HG02852 (cell line): ENCODE measurements around the gene CYP19A1.
"Not testable (repeated sequence)": the region's sequence is repeated elsewhere in the genome, so short reads cannot be mapped to it uniquely, and the experiment has no call there.

Source experiments
- ATAC-seq: cut with Tn5 transposase; IDR thresholded peaks from one replicate; pipeline ENCODE4 v1.9.1; 2021; ENCODE audit warnings: mild to moderate bottlenecking, moderate library complexity; ENCODE audit not compliant: unreplicated experiment

The CYP19A1 gene

GRCh38 chr15:51188791-51189190 is 149.6 kb downstream of the CYP19A1 start:
- not testable (repeated sequence) for ATAC-seq

DNA sequence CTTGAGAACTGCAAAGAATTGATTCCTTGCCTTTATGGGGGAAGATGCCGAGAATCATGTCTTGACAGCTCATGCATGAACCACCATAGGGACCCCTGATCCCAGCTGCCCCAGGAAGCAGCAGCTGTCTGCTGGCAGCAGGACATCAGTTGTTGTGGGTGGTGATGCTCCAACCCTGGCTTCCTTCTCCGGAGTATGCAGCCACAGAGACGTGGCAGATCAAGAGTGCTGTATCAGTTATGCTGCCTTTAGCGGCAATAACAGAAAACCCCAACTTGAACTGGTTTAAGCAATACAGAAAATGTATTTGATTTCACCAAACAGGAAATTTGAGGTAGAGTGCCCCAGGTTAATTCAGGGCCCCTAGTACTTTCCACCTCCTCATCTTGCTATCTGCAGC is 151.5 kb downstream of the CYP19A1 start:
- no peak for ATAC-seq

DNA sequence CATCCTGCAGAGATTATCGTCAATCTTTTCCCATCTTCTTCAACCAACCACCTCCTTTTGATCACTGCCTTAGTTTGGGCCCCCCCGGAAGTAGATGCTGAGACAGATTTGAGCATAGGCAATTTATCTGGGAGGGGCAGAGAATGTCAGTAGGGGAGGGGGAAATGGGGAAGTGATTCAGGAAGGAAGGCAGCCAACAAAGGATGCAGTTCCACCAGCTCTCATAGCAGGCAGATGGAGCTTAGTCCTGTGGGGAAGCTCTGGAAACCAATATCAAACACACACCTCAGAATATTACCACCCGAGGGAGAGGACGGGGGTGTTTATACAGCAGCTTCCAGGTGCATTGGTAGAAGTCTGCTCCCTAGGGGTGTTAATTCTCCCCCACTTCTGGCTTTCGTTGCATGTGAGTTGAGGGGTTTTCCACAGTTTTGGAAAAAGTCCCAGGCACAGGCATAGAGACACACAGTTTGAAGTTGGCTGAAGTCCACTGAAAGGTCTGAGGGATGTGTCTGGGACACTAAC is 152.2 kb downstream of the CYP19A1 start:
- ATAC-seq, result no peak

- ATAC-seq, result no peak
Observed at GRCh38 chr15:51185213-51186159, 152.9 kb downstream of the CYP19A1 start.

DNA sequence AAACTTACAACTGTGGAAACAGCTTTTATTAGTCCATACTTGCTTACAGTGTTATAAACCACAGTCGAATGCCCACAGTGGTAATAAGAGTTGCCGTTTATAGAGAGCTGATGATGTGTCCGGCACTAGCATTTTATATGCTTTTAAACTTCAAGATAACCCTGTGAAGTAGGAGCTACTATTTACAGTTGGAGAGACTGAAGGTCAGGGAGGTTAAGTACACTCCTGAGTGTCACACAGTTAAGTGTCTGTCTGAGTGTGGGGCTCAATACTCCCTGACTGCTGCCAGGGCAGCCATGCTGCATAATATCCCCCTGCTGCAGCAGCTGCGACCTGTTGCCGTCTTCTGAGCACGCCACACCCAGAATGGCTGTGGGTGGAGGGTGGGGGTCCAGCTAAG is 153.8 kb downstream of the CYP19A1 start:
- ATAC-seq, result no peak

GRCh38 chr15:51183076-51183475 is 155.3 kb downstream of the CYP19A1 start:
- ATAC-seq, result no peak

DNA sequence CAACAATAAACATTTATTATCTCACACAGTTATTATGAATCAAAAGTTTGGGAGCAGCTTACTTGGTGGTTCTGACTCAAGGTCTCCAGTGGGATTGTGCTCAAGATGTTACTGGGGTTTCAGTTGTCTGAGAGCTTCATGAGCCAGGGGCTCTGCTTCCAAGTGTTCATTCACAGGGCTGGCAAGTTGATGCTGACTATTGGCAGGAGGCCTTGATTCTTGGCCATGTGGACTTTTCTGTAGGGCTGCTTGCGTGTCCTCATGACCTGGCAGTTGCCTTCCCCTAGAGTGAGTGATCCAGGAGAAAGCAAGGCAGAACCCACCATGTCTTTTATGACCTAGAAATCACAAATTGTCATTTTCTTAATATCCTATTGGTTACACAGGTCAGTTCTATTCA is 156.5 kb downstream of the CYP19A1 start:
- ATAC-seq, result no peak

DNA sequence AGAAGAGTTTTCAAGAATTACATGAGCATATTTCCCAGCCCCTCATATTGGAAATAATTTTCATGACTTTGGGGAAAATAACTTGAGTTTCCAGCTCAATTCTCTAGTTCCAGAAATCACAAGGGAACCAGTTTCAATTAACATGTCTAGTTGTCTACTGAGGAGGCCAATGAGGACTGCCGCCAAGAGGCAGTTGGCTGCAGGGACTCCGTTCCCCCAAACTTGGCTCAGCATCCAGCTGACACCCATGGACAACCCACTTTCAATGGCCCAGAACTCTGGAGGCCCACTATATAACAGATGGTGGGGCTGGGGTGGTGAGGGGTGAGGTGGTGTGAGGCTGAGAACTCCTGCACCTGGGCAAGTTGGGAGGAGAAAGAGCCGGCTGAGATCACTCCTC is 157.2 kb downstream of the CYP19A1 start:
- no peak for ATAC-seq

DNA sequence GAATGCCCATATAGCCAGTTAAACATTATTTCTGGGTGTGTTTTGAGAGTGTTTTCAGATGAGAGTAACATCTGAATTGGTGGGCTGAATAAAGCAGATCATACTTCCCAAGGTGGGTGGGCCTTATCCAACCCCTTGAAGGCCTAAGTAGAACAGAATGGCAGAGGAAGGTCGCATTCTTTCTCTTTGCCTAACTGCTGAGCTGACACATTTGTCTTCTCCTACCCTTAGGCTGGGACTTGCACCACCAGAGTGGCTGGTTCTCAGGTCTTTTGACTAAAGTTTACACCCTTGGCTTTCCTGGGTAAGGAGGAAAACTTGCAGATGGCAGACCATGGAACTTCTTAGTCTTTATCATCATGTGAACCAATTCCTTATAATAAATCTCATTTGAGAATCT is 157.9 kb downstream of the CYP19A1 start:
- ATAC-seq, result no peak

DNA sequence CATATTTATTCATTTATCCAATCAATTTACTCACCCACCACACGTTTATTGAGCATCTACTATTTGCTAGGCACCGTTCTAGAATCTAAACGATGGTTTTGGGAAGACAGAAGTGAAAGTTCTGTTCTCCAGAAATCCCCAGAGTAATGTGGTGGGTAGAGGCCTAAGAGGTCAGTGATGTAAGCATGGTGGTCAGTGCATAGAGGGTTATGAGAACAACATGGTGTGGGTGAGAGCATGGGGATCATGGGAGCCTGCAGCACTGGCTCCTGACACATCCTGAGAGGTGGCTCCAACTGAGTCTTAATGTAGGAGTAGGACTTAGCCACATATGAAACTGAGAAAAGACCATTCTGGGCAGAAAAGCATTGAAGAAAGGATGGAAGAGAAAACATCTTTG is 158.4 kb downstream of the CYP19A1 start:
- no peak for ATAC-seq

DNA sequence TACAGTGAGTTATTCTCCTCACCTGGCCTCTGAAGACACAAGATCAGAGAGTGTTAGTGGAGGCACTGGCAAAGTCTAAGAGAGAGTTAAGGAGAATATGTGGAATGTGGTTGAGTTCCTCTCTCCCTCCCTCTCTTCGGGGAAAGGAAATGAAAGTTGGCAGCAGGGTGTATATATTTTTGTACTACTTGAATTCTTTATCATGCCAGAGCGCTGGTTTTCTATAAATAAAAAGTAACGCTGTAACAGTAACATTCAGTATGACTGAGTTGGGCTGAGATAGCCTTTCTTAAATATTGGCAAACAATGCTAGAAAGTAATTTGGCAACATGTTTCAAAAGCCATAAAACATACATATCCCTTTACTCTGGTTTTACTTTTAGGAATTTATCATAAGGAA is 166.2 kb downstream of the CYP19A1 start:
- ATAC-seq, result no peak

- ATAC-seq, result no peak
Observed at GRCh38 chr15:51171634-51171932, 166.8 kb downstream of the CYP19A1 start.

- ATAC-seq, result no peak
Observed at GRCh38 chr15:51170882-51171633, 167.3 kb downstream of the CYP19A1 start.

- ATAC-seq, result no peak
Observed at GRCh38 chr15:51168700-51169099, 169.7 kb downstream of the CYP19A1 start.

GRCh38 chr15:51163843-51164242 is 174.6 kb downstream of the CYP19A1 start:
- no peak for ATAC-seq

DNA sequence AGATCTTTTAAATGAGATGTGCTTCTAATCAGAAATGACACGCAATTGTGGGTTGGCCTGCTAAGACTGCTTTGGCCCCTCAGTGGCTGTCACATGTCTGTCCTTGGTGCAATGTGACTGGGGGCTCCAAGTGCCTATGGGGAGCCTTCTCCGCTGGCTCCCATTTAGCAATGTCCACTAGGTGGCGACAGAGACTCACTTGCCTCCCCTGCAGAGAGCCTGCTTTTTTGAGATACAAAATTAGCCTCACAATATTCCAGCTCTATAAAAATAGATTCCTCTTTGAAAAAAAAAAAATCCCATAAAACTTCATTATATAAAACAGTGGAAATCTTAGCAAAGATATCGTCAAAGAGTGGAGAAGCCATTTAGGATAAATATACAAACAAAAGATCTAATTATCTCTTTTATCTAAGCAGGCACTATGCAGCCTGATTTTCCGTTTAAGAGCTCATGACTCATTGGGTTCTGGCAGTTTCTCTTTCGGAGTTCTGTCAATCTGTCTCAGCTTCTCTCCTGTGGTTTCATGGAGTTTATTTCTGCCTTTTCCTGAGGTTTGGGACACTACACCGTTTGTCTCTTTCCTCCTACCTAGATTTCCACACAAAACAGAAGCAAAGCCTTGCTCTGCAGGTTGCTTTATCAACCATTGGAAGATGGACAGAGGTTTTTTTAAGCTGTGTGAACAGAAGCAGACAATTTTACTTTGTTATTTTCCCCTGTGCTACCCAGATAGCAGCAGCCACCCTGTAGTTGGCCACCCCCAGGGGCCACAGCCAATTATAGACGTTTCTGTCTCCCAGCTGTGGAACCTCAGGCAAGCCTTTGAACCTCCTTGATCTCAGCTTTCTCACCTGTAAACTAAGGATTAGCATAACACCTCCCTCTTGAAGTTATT is 175.3 kb downstream of the CYP19A1 start:
- ATAC-seq, result peak; percentile 60

DNA sequence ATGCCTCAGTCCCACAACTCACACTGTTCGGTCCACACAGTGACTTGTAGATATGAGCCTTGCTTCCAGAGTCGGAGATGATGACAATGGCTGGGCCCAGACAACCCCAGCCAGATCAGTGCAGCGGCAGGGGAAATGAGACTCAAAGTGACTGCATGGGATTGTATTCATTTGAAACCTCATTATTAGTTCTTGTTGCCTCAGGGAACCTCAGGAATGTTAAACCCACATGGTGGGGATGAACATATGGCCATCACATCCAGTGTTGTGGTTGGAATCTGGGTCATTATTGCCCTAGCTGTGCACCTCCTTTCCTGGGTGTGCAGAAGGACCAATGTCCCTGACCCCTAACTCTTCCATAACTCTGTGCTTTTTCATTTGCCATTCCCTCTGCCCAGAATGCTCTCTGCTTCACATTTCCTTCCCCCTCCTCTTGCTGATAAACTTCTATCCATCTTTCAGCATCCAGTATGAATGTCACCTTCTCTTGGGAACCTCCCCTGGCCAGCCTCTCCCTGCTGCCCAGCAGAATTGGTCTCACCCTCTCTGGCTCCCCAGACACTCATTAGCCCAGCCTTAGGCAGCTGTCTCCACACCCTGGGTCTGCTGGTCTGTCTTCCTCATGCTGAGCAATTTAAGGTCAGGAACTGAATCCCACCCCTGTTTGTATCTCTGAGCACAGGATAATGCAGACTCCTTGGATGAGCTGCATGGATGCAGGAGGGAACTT is 176.7 kb downstream of the CYP19A1 start:
- ATAC-seq, result no peak

DNA sequence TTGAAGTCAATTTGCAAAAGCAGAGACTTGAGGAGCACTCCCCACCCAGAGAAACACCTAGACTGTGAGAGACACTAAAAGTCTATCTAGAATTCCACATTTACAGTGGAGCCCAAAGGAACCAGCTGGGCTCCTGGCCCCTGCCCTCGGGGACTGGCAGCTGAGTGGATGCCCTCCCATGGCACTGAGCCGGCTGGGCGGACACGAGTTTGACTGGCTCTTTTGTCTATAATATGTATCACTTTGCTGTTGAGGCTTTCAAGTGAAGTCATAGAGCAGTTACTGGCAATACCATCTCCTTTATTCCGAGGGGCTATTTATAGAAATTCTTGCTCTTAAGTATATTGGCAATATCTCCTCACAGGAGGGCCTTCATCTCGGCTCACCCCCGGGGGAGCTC is 177.9 kb downstream of the CYP19A1 start:
- no peak for ATAC-seq
